Activated T-cell treated with anti-CD3 and anti-CD28 coated beads, Interleukin-2, amount 50 U/mL, for 1 hour (primary cell): ENCODE results near the gene SHD.
"Not testable (repeated sequence)": the region's sequence is repeated elsewhere in the genome, so short reads cannot be mapped to it uniquely, and the experiment has no call there.

Experiments used
- DNase-seq: peaks from one replicate; pipeline ENCODE4 v3.0.0-alpha.2; 2020

Gene SHD

GRCh38 chr19:4278419-4279266, at the start of gene SHD:
SHD (plus strand) TSS chr19:4279266; CDS start chr19:4280064, 798 bp downstream.
- DNase-seq, result no peak

GRCh38 chr19:4230237-4230636, 48.8 kb upstream of the SHD start:
- DNase-seq, result not testable (repeated sequence)

- not testable (repeated sequence) for DNase-seq
These were observed 47.5 kb upstream of the SHD start for GRCh38 chr19:4231521-4231920.

GRCh38 chr19:4232139-4232538, 46.9 kb upstream of the SHD start:
- DNase-seq, result not testable (repeated sequence)

- DNase-seq, result no peak
These were observed 46.3 kb upstream of the SHD start for GRCh38 chr19:4232614-4233281.

- DNase-seq, result peak; percentile 72
These were observed 45.7 kb upstream of the SHD start for GRCh38 chr19:4233282-4233853.

GRCh38 chr19:4234142-4234861, 44.8 kb upstream of the SHD start:
- DNase-seq, result no peak

GRCh38 chr19:4234862-4235201, 44.2 kb upstream of the SHD start:
- DNase-seq, result no peak

GRCh38 chr19:4237510-4237909, 41.6 kb upstream of the SHD start:
- DNase-seq, result not testable (repeated sequence)

GRCh38 chr19:4238831-4239230, 40.2 kb upstream of the SHD start:
- no peak for DNase-seq

GRCh38 chr19:4241824-4242430, 37.1 kb upstream of the SHD start:
- DNase-seq, result no peak

- DNase-seq, result not testable (repeated sequence)
These were observed 33.1 kb upstream of the SHD start for GRCh38 chr19:4245938-4246337.

- DNase-seq, result peak; percentile 95
These were observed 32.1 kb upstream of the SHD start, which contains the start of gene YJU2 for GRCh38 chr19:4246767-4247593. YJU2 (plus strand) TSS chr19:4247080; CDS start chr19:4247147, 67 bp downstream.

- DNase-seq, result no peak
These were observed 22.5 kb upstream of the SHD start for GRCh38 chr19:4256563-4256962.

- no peak for DNase-seq
These were observed 22.0 kb upstream of the SHD start for GRCh38 chr19:4257025-4257424.

- no peak for DNase-seq
These were observed 20.9 kb upstream of the SHD start for GRCh38 chr19:4258181-4258580.

GRCh38 chr19:4260613-4261191, 18.4 kb upstream of the SHD start:
- DNase-seq, result no peak

- DNase-seq, result no peak
These were observed 14.3 kb upstream of the SHD start for GRCh38 chr19:4264812-4265211.

GRCh38 chr19:4266253-4267000, 12.6 kb upstream of the SHD start:
- no peak for DNase-seq

- DNase-seq, result peak; percentile 69
These were observed 11.8 kb upstream of the SHD start for GRCh38 chr19:4267101-4267900.
